Gastrocnemius medialis (tissue), 4 donors: ENCODE data around the gene CACNA1B.

Experiments used
- POLR2A ChIP-seq, 2 donors: fragments of 450-650 bp; IDR thresholded peaks; one replicate each; pipeline ENCODE4 v1.6.1; 2017; ENCODE audit warnings: antibody characterized with exemption in 2 of 2, mild to moderate bottlenecking in 2 of 2, moderate library complexity in 2 of 2
- TF ChIP-seq, protein P1 (sequence below), 5 experiments: fragments of 450-650 bp in 3 of 5; fragments of 200-600 bp in 2 of 5; sonication (generic) in 2 of 5; IDR thresholded peaks in 4 of 5; conservative IDR thresholded peaks in 1 of 5; 1 replicate in 4 of 5; 2 replicates in 1 of 5; pipeline ENCODE4 v1.5.1; 2016 to 2019; ENCODE audit warnings: antibody characterized with exemption in 5 of 5, mild to moderate bottlenecking in 3 of 5, moderate library complexity in 3 of 5

DNA sequence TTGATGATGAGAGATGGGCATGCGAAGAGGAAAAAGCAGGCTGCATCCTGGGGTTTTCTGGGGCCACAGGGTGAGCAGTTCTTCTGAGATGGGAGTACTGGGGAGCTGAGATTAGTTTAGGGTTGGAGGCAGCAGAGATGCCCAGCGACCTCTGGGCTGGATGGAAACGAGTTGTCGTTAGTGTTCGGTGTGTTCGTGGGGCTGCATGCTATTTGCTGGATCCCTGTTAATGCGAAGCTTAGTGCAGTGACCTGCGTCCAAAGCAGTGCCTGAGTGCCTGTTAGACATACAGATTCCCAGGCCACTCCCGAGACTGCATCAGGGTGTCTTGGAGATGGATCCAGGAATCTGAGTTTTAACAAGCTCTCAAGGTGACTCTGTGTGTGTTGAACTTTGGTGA is 201.3 kb downstream of the CACNA1B start:
- TF ChIP-seq, protein P1, sequence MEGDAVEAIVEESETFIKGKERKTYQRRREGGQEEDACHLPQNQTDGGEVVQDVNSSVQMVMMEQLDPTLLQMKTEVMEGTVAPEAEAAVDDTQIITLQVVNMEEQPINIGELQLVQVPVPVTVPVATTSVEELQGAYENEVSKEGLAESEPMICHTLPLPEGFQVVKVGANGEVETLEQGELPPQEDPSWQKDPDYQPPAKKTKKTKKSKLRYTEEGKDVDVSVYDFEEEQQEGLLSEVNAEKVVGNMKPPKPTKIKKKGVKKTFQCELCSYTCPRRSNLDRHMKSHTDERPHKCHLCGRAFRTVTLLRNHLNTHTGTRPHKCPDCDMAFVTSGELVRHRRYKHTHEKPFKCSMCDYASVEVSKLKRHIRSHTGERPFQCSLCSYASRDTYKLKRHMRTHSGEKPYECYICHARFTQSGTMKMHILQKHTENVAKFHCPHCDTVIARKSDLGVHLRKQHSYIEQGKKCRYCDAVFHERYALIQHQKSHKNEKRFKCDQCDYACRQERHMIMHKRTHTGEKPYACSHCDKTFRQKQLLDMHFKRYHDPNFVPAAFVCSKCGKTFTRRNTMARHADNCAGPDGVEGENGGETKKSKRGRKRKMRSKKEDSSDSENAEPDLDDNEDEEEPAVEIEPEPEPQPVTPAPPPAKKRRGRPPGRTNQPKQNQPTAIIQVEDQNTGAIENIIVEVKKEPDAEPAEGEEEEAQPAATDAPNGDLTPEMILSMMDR (IDR thresholded peaks at IDR 0.05 in 4 of 5, conservative IDR thresholded peaks at IDR 0.05 in 1 of 5), result no peak
- TF ChIP-seq POLR2A (IDR thresholded peaks at IDR 0.05), result no peak
